ENCODE measurements around the gene NLGN1. TPM values are rescaled to one million over a fixed set of nuclear protein-coding genes. Genes with fewer than 3 reads are reported as not detected.

NLGN1 gene
- total and polyA plus RNA-seq, 2 of the 8 experiments (the other 6 are each of a cell fraction or from before 2014, with no cell fraction given): 7.8 to 14.8 TPM

DNA sequence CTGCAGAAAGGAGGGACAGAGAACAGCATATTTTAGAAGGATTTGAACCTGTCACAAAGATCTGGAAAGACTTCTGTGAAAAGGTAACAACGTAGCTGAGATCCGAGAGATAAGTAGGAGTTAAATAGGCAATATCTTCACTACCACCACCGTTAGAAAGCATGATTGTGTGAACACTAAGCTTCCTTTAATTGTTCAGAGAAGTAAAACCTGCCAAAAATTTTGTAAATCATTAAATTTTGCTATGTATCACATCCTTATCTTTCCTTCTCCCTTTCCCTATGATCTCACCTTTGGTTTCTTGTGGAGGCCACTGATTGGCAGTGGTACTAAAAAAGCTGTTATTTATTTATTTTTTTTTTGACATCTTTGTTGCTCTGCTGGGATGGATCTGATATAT is 346.9 kb downstream of the NLGN1 start (continued):
- TF ChIP-seq, protein P1, sequence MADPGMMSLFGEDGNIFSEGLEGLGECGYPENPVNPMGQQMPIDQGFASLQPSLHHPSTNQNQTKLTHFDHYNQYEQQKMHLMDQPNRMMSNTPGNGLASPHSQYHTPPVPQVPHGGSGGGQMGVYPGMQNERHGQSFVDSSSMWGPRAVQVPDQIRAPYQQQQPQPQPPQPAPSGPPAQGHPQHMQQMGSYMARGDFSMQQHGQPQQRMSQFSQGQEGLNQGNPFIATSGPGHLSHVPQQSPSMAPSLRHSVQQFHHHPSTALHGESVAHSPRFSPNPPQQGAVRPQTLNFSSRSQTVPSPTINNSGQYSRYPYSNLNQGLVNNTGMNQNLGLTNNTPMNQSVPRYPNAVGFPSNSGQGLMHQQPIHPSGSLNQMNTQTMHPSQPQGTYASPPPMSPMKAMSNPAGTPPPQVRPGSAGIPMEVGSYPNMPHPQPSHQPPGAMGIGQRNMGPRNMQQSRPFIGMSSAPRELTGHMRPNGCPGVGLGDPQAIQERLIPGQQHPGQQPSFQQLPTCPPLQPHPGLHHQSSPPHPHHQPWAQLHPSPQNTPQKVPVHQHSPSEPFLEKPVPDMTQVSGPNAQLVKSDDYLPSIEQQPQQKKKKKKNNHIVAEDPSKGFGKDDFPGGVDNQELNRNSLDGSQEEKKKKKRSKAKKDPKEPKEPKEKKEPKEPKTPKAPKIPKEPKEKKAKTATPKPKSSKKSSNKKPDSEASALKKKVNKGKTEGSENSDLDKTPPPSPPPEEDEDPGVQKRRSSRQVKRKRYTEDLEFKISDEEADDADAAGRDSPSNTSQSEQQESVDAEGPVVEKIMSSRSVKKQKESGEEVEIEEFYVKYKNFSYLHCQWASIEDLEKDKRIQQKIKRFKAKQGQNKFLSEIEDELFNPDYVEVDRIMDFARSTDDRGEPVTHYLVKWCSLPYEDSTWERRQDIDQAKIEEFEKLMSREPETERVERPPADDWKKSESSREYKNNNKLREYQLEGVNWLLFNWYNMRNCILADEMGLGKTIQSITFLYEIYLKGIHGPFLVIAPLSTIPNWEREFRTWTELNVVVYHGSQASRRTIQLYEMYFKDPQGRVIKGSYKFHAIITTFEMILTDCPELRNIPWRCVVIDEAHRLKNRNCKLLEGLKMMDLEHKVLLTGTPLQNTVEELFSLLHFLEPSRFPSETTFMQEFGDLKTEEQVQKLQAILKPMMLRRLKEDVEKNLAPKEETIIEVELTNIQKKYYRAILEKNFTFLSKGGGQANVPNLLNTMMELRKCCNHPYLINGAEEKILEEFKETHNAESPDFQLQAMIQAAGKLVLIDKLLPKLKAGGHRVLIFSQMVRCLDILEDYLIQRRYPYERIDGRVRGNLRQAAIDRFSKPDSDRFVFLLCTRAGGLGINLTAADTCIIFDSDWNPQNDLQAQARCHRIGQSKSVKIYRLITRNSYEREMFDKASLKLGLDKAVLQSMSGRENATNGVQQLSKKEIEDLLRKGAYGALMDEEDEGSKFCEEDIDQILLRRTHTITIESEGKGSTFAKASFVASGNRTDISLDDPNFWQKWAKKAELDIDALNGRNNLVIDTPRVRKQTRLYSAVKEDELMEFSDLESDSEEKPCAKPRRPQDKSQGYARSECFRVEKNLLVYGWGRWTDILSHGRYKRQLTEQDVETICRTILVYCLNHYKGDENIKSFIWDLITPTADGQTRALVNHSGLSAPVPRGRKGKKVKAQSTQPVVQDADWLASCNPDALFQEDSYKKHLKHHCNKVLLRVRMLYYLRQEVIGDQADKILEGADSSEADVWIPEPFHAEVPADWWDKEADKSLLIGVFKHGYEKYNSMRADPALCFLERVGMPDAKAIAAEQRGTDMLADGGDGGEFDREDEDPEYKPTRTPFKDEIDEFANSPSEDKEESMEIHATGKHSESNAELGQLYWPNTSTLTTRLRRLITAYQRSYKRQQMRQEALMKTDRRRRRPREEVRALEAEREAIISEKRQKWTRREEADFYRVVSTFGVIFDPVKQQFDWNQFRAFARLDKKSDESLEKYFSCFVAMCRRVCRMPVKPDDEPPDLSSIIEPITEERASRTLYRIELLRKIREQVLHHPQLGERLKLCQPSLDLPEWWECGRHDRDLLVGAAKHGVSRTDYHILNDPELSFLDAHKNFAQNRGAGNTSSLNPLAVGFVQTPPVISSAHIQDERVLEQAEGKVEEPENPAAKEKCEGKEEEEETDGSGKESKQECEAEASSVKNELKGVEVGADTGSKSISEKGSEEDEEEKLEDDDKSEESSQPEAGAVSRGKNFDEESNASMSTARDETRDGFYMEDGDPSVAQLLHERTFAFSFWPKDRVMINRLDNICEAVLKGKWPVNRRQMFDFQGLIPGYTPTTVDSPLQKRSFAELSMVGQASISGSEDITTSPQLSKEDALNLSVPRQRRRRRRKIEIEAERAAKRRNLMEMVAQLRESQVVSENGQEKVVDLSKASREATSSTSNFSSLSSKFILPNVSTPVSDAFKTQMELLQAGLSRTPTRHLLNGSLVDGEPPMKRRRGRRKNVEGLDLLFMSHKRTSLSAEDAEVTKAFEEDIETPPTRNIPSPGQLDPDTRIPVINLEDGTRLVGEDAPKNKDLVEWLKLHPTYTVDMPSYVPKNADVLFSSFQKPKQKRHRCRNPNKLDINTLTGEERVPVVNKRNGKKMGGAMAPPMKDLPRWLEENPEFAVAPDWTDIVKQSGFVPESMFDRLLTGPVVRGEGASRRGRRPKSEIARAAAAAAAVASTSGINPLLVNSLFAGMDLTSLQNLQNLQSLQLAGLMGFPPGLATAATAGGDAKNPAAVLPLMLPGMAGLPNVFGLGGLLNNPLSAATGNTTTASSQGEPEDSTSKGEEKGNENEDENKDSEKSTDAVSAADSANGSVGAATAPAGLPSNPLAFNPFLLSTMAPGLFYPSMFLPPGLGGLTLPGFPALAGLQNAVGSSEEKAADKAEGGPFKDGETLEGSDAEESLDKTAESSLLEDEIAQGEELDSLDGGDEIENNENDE (IDR thresholded peaks at IDR 0.05; ENCODE audit: insufficient replicate concordance, low read length): no peak
- TF ChIP-seq RFX5 (IDR thresholded peaks at IDR 0.05; ENCODE audit: borderline replicate concordance, low read depth, low read length) (no peak), RBBP5 (IDR thresholded peaks at IDR 0.05; ENCODE audit: borderline replicate concordance, low read depth, low read length) (no peak), SUZ12 (IDR thresholded peaks at IDR 0.05; ENCODE audit: low read length) (no peak), SAP30 (IDR thresholded peaks at IDR 0.05; ENCODE audit: insufficient read depth, insufficient replicate concordance, low read length) (no peak), BRCA1 (IDR thresholded peaks at IDR 0.05; ENCODE audit: low read depth, low read length) (no peak), HDAC6 (IDR thresholded peaks at IDR 0.05; ENCODE audit: low read depth, low read length) (no peak), POLR2A (IDR thresholded peaks at IDR 0.05; ENCODE audit: control extremely low read depth in 1 of 2, low read depth in 2 of 2, low read length in 2 of 2) (no peak), KDM1A (IDR thresholded peaks at IDR 0.05; ENCODE audit: borderline replicate concordance, low read length) (no peak)
